Kidney epithelial cell (primary cell): ENCODE results near the gene DBP. TPM values are rescaled to one million over a fixed set of nuclear protein-coding genes. Genes with fewer than 3 reads are reported as not detected.

Experiments
- DNase-seq: peaks from one replicate; pipeline ENCODE4 v3.0.0-alpha.2; 2010; ENCODE audit warnings: low read depth
- H3K27me3 ChIP-seq: 2 replicates; pipeline ENCODE4 v1.6.0; 2011; ENCODE audit warnings: low read length; ENCODE audit not compliant: control insufficient read depth, insufficient read depth
- H3K36me3 ChIP-seq: 2 replicates; pipeline ENCODE4 v1.5.1; 2011; ENCODE audit warnings: low read length; ENCODE audit not compliant: control insufficient read depth, insufficient read depth
- H3K4me3 ChIP-seq: 2 replicates; pipeline ENCODE4 v1.5.1; 2011; ENCODE audit warnings: low read depth, mild to moderate bottlenecking, control low read depth, low read length
- total RNA-seq: library from RNA; depleted of rRNA; stranded (reverse); fragments of >200 nt; gene quantifications from 2 replicates; pipeline ENCODE4 v1.2.3, GENCODE V29; 2015
- TF ChIP-seq, protein P1 (sequence below): IDR thresholded peaks from 2 replicates; pipeline ENCODE4 v1.5.1; 2011; ENCODE audit warnings: mild to moderate bottlenecking, moderate library complexity, low read length, control low read depth, inconsistent platforms; ENCODE audit not compliant: insufficient read depth, poor library complexity, severe bottlenecking

DBP gene
- total RNA-seq, 1 donor from 2014 or later: 1.6 TPM

DNA sequence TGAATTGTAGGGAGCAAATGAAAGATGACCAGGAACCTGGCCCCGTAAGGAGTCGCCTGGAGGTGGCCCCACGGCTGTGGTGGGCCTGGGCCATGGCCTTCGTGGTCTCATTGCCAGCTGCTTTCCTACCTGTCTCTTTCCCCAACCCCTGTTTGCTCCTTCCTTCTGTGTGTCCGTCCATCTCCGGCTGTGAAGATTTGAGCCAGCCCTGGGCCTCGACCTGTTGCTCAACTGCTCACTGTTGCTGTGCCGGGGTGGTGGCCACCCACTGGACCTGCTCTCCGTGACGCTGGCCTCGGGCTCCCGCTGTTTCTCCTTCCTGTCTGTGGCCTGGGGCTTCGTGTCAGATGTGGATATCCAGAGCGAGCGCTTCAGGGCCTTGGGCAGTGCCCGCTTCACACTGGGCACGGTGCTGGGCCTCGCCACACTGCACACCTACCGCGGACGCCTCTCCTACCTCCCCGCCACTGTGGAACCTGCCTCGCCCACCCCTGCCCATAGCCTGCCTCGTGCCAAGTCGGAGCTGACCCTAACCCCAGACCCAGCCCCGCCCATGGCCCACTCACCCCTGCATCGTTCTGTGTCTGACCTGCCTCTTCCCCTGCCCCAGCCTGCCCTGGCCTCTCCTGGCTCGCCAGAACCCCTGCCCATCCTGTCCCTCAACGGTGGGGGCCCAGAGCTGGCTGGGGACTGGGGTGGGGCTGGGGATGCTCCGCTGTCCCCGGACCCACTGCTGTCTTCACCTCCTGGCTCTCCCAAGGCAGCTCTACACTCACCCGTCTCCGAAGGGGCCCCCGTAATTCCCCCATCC, 8.5 kb downstream of the DBP start:
- no peaks in the 10 kb centered on the region for H3K36me3 ChIP-seq
- DNase-seq: no peak

DNA sequence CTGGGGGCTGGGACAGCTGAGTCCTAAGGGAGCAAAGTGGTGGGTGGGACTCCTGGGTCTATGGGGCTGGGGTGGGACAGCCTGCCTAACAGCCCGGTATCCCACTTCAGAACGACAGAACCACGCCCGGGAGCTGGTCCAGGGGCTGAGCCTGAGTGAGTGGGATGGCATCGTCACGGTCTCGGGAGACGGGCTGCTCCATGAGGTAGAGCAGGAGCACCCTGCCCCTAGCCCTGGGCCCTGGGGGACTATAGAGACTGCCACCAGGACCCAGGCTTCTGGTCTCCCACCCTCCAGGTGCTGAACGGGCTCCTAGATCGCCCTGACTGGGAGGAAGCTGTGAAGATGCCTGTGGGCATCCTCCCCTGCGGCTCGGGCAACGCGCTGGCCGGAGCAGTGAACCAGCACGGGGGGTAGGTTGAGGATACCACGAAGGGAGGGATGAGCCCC, 9.3 kb downstream of the DBP start:
- Histone ChIP-seq H3K36me3 (no peaks in the 10 kb centered on the region), H3K27me3 (no peaks in the 10 kb centered on the region), H3K4me3 (no peak overlapping the region)
- TF ChIP-seq, protein P1, sequence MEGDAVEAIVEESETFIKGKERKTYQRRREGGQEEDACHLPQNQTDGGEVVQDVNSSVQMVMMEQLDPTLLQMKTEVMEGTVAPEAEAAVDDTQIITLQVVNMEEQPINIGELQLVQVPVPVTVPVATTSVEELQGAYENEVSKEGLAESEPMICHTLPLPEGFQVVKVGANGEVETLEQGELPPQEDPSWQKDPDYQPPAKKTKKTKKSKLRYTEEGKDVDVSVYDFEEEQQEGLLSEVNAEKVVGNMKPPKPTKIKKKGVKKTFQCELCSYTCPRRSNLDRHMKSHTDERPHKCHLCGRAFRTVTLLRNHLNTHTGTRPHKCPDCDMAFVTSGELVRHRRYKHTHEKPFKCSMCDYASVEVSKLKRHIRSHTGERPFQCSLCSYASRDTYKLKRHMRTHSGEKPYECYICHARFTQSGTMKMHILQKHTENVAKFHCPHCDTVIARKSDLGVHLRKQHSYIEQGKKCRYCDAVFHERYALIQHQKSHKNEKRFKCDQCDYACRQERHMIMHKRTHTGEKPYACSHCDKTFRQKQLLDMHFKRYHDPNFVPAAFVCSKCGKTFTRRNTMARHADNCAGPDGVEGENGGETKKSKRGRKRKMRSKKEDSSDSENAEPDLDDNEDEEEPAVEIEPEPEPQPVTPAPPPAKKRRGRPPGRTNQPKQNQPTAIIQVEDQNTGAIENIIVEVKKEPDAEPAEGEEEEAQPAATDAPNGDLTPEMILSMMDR: no peak
- no peak for DNase-seq

More for the DNA sequence above, 8.5 kb downstream of the DBP start:
- Histone ChIP-seq H3K27me3 (no peaks in the 10 kb centered on the region), H3K4me3 (no peak overlapping the region)
- TF ChIP-seq, protein P1: no peak

DNA sequence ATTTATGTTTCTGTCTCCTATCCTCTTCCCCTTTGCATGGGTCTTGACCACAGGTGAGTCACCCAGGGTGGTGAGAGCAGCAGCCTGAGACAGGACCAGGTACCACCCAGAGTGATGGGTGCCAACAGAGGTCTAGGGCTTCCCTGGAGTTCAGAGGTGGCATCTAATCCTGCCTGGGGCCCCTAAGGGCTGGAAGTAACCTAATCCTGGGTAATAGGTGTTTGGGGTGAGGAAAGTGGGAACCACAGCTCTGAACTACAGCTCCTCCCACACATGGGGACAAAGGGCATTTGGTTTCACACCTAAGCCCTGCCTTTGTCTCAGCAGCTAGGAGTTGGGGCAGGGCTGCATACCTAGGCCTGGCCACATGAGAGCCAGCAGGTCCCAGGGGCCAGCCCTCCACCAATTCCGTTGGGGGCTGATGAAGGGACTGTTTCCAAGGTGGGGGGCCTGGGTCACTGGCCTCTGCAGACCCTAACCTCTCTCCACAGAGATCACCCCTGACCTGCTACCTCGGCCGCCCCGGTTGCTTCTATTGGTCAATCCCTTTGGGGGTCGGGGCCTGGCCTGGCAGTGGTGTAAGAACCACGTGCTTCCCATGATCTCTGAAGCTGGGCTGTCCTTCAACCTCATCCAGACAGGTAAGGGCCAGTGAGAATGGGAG, 9.8 kb downstream of the DBP start:
- TF ChIP-seq, protein P1: no peak
- no peak for DNase-seq
- Histone ChIP-seq H3K36me3 (no peaks in the 10 kb centered on the region), H3K4me3 (no peak overlapping the region), H3K27me3 (no peaks in the 10 kb centered on the region)

DNA sequence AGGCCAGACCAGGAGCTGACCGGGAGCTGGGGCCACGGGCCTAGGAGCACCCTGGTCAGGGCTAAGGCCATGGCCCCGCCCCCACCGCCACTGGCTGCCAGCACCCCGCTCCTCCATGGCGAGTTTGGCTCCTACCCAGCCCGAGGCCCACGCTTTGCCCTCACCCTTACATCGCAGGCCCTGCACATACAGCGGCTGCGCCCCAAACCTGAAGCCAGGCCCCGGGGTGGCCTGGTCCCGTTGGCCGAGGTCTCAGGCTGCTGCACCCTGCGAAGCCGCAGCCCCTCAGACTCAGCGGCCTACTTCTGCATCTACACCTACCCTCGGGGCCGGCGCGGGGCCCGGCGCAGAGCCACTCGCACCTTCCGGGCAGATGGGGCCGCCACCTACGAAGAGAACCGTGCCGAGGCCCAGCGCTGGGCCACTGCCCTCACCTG, 11.3 kb downstream of the DBP start:
- Histone ChIP-seq H3K36me3 (no peaks in the 10 kb centered on the region), H3K27me3 (no peaks in the 10 kb centered on the region), H3K4me3 (no peak overlapping the region)
- TF ChIP-seq, protein P1: no peak
- DNase-seq: no peak

DNA sequence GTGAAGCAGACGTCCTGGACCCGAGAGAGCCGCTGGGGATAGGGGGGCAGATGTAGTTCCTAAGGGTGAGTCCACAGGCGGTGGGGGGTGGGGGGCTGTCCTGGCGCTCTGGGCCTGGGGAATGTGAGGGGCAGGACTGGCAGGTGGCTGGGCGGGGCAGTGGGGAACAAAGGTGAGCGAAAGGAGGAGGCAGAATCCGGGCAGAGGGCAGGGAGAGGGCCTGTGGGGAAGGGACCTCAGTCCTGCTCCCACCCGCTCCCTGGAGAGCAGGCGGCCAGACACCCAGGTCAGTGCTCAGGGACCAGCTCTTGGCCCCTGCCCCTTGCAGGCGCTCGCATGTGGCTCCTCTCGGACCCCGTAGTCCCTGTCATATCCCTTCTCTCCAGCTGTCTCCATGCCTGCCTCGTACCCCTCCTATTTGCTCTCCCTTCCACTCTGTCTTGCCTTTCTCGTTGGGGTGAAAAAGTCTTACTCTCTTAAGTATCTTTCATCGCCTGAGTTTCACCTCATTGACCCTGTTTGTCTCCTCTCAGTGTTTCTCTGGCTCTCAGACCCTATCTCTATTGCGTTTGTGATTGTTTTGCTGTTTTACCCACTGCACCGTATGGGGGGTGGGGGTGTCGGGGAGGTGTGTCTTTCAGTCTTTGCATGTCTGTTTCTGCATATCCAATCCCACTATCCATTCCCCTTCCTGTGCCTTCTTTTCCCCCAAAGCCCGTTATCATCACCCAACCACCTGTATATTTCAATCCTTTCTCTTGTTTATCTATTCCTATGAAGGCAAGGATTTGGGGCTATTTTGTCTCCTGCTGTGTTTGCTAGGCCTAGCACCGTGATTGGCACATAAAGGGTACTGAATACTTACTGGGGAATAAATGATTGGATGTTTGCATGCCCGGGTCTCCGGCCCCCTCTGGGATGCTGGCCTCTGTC, 12.1 kb downstream of the DBP start:
- TF ChIP-seq, protein P1: no peak
- Histone ChIP-seq H3K36me3 (no peaks in the 10 kb centered on the region), H3K27me3 (no peaks in the 10 kb centered on the region), H3K4me3 (peak overlapping the region; percentile 57)
- DNase-seq: no peak
